GM23248 (cell line): Measurements from ENCODE around the gene SH3RF3.

Source experiments
- EZH2 ChIP-seq: fragments of 200-600 bp; sonication (generic); IDR thresholded peaks from 2 replicates; pipeline ENCODE4 v1.6.1; 2018; ENCODE audit warnings: antibody characterized with exemption, mild to moderate bottlenecking; ENCODE audit not compliant: insufficient read depth, poor library complexity, severe bottlenecking
- EZH2phosphoT487 ChIP-seq: fragments of 200-600 bp; sonication (generic); IDR thresholded peaks from 2 replicates; pipeline ENCODE4 v1.6.1; 2018; ENCODE audit warnings: antibody characterized with exemption, moderate library complexity, mild to moderate bottlenecking, low read depth; ENCODE audit not compliant: insufficient read depth

DNA sequence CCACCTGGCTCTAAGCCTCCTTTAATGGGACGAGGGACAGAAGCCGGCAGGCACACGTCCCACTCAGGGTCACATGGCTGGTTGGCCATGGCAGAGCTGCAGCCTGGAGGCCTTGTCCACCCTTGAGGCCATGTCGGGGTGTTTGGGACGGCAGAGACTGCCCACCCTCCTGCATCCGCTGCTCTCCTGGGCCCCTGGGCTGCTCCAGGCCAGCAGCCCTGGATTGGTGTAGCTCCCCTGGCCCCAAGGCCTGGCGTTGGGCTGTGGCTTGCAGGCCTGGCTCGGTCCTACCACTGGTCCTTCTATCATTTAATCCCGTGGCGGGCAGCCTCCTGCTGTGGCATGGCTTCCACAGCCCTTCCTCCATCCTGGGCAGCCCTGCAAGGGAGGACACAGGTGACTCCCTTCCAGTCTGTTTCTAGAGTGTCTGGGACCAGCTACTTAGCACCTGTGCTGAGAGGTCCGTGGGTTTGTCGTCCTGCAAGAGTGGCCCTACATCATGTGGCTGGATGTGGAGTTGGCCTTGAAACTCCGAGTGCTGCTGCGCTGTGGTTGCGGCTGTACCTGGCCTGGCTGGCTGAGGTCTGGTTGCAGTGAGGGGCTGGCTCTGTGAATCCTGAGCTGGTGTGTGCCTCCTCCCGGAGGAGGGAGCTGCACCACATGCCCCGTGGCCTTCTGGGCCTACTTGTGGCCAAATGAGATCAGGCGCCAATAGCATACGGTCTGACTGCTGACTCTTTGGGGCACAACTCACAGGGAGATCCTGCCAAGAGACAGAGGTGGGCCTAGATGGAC, 67.3 kb downstream of the SH3RF3 start:
- TF ChIP-seq EZH2phosphoT487 (no peak), EZH2 (no peak)
